RWPE2 (cell line): ENCODE data around the gene ADAMTS7.
"Not testable (repeated sequence)": the region's sequence is repeated elsewhere in the genome, so short reads cannot be mapped to it uniquely, and the experiment has no call there.

Experiments used
- ATAC-seq: fragments of 200-7000 bp; cut with Tn5 transposase; 3 replicates; pipeline ENCODE4 v1.9.1; 2021; ENCODE audit warnings: low read depth
- DNase-seq: peaks from one replicate; pipeline ENCODE4 v3.0.0-alpha.2; 2020; ENCODE audit warnings: low spot score
- H3K27ac ChIP-seq: fragments of 450-650 bp; 2 replicates; pipeline ENCODE4 v1.5.1; 2017; ENCODE audit warnings: mild to moderate bottlenecking; ENCODE audit not compliant: poor library complexity, severe bottlenecking
- H3K27me3 ChIP-seq: fragments of 250-450 bp; sonication (Bioruptor Pico); 2 replicates; pipeline ENCODE4 v1.5.1; 2021; ENCODE audit warnings: mild to moderate bottlenecking, moderate library complexity; ENCODE audit not compliant: insufficient read depth, poor library complexity, severe bottlenecking
- H3K36me3 ChIP-seq: fragments of 250-450 bp; sonication (Bioruptor Pico); 2 replicates; pipeline ENCODE4 v1.5.1; 2020; ENCODE audit warnings: low read depth, mild to moderate bottlenecking, moderate library complexity
- H3K4me1 ChIP-seq: fragments of 250-450 bp; sonication (Bioruptor Pico); 2 replicates; pipeline ENCODE4 v1.5.1; 2021; ENCODE audit warnings: mild to moderate bottlenecking, moderate library complexity; ENCODE audit not compliant: insufficient read depth, poor library complexity, severe bottlenecking
- H3K4me3 ChIP-seq: fragments of 250-450 bp; sonication (Bioruptor Pico); 2 replicates; pipeline ENCODE4 v1.5.1; 2021; ENCODE audit warnings: mild to moderate bottlenecking, moderate library complexity; ENCODE audit not compliant: severe bottlenecking
- H3K9me3 ChIP-seq: fragments of 250-450 bp; sonication (Bioruptor Pico); 2 replicates; pipeline ENCODE4 v1.5.1; 2021; ENCODE audit warnings: mild to moderate bottlenecking, moderate library complexity; ENCODE audit not compliant: severe bottlenecking
- CTCF ChIP-seq: fragments of 450-650 bp; IDR thresholded peaks from one replicate; pipeline ENCODE4 v1.5.1; 2017; ENCODE audit warnings: mild to moderate bottlenecking, moderate library complexity; ENCODE audit not compliant: poor library complexity, severe bottlenecking

The ADAMTS7 gene

GRCh38 chr15:78752492-78753358, 58.5 kb downstream of the ADAMTS7 start:
- no peak for TF ChIP-seq CTCF
- no peaks in the 10 kb centered on the region for H3K27me3 ChIP-seq
- H3K4me3 ChIP-seq = no peak overlapping the region
- no peak overlapping the region for H3K27ac ChIP-seq
- no peaks in the 10 kb centered on the region for H3K9me3 ChIP-seq
- DNase-seq (peak; percentile 59), ATAC-seq (no peak)
- H3K4me1 ChIP-seq = peaks cover 15% of the 10 kb centered on the region
- H3K36me3 ChIP-seq = no peaks in the 10 kb centered on the region

- Histone ChIP-seq H3K27ac (no peak overlapping the region), H3K4me3 (no peak overlapping the region), H3K9me3 (no peaks in the 10 kb centered on the region), H3K36me3 (no peaks in the 10 kb centered on the region), H3K4me1 (peaks cover 5% of the 10 kb centered on the region), H3K27me3 (no peaks in the 10 kb centered on the region)
- no peak for TF ChIP-seq CTCF
- ATAC-seq (no peak), DNase-seq (peak; percentile 65)
These were observed 59.7 kb downstream of the ADAMTS7 start for GRCh38 chr15:78751602-78751979.

- H3K36me3 ChIP-seq, H3K4me3 ChIP-seq, H3K9me3 ChIP-seq, H3K27ac ChIP-seq, H3K4me1 ChIP-seq, H3K27me3 ChIP-seq: not testable (repeated sequence)
- ATAC-seq = peak; percentile 81
- peak; percentile 23 for TF ChIP-seq CTCF
- peak; percentile 98 for DNase-seq
These were observed 60.2 kb downstream of the ADAMTS7 start for GRCh38 chr15:78750974-78751601.

- H3K27ac ChIP-seq = no peak overlapping the region
- DNase-seq (peak; percentile 41), ATAC-seq (peak; percentile 37)
- no peak overlapping the region for H3K4me3 ChIP-seq
- H3K9me3 ChIP-seq = no peaks in the 10 kb centered on the region
- H3K4me1 ChIP-seq = peaks cover under 1% of the 10 kb centered on the region
- no peaks in the 10 kb centered on the region for H3K27me3 ChIP-seq
- H3K36me3 ChIP-seq = no peaks in the 10 kb centered on the region
- TF ChIP-seq CTCF = no peak
These were observed 60.7 kb downstream of the ADAMTS7 start for GRCh38 chr15:78750566-78750965.

GRCh38 chr15:78749831-78750230, 61.4 kb downstream of the ADAMTS7 start:
- ATAC-seq = no peak
- Histone ChIP-seq H3K36me3 (no peaks in the 10 kb centered on the region), H3K27ac (no peak overlapping the region), H3K9me3 (no peaks in the 10 kb centered on the region), H3K27me3 (no peaks in the 10 kb centered on the region), H3K4me3 (no peak overlapping the region), H3K4me1 (no peaks in the 10 kb centered on the region)
- TF ChIP-seq CTCF = no peak
- DNase-seq = peak; percentile 74

- DNase-seq = peak; percentile 19
- H3K27ac ChIP-seq, H3K9me3 ChIP-seq, H3K4me1 ChIP-seq, ATAC-seq, H3K27me3 ChIP-seq, H3K36me3 ChIP-seq, H3K4me3 ChIP-seq: not testable (repeated sequence)
These were observed 63.4 kb downstream of the ADAMTS7 start for GRCh38 chr15:78747877-78748276.

GRCh38 chr15:78741674-78742073, 69.6 kb downstream of the ADAMTS7 start:
- H3K9me3 ChIP-seq, H3K4me1 ChIP-seq, DNase-seq, H3K36me3 ChIP-seq, H3K27me3 ChIP-seq, H3K27ac ChIP-seq, ATAC-seq, H3K4me3 ChIP-seq: not testable (repeated sequence)
